Cardiac fibroblast (primary cell): ENCODE measurements around the gene EIF2AK2.

ENCODE experiments used
- DNase-seq, 2 donors: peaks; one replicate each; pipeline versions ENCODE4 v3.0.0 to v3.0.0-alpha.2; 2010; ENCODE audit warnings: low read depth in 2 of 2
- H3K4me3 ChIP-seq, 2 donors: replicated peaks in 1 of 2; 1 replicate in 1 of 2; 2 replicates in 1 of 2; pipeline ENCODE4 v1.5.1; 2011; ENCODE audit warnings: low read depth in 2 of 2, low read length in 2 of 2, mild to moderate bottlenecking in 2 of 2, moderate library complexity in 1 of 2
- TF ChIP-seq, protein P1 (sequence below): IDR thresholded peaks from one replicate; pipeline ENCODE4 v1.5.1; 2011; ENCODE audit warnings: low read depth, mild to moderate bottlenecking, low read length, inconsistent platforms

The EIF2AK2 gene

DNA sequence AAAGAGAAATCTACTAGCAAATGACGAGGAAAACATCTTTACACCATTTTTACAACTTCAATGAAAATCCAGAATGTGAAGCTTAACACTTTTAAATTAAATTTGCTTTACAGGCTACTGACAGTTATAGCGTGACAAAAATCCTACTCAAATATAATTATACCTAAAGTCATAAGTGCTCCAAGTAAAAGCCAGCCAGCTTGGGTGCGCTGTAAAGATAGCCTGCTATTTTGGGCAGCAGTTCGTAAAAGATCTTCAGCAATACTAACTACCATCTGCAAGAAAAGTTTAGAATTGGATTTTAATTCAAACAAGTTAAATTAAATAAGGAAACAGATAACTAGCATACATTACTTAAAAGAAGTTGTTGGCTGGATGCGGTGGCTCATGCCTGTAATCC lies 95.0 kb downstream of the EIF2AK2 start:
- H3K4me3 ChIP-seq, result no peak overlapping the region
- TF ChIP-seq, protein P1, sequence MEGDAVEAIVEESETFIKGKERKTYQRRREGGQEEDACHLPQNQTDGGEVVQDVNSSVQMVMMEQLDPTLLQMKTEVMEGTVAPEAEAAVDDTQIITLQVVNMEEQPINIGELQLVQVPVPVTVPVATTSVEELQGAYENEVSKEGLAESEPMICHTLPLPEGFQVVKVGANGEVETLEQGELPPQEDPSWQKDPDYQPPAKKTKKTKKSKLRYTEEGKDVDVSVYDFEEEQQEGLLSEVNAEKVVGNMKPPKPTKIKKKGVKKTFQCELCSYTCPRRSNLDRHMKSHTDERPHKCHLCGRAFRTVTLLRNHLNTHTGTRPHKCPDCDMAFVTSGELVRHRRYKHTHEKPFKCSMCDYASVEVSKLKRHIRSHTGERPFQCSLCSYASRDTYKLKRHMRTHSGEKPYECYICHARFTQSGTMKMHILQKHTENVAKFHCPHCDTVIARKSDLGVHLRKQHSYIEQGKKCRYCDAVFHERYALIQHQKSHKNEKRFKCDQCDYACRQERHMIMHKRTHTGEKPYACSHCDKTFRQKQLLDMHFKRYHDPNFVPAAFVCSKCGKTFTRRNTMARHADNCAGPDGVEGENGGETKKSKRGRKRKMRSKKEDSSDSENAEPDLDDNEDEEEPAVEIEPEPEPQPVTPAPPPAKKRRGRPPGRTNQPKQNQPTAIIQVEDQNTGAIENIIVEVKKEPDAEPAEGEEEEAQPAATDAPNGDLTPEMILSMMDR, result no peak
- DNase-seq, result no peak

DNA sequence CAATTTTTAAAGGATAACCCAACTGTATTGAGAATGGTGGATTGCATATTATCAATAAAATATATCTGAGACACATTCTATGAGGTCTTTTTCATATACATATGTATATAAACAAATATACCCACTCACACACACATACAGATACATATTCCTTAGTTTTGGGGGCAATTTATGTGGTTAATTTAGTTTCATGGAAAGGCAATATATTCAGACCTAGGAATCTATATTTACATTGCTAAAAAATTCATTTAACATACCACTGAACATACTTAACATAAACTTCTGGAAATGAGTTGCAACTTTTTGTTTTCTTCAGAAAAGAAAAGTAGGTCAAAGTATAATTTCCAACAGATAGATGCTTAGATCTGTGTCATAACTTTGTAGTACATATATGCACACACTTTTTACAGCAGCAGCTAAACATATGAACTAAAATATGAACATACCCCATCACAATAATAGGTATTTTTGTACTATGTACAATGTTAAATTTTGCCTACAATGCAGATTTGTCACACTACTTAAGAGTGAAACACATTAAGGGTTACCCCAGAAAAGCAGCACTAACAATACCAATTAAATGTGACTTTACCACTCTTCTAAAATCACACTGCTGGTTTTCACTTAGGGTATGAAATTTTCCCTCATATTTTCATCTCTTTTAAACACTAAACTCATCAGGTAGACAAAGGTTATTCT lies 95.6 kb downstream of the EIF2AK2 start:
- no peak for DNase-seq
- TF ChIP-seq, protein P1, result no peak
- no peak overlapping the region for H3K4me3 ChIP-seq

DNA sequence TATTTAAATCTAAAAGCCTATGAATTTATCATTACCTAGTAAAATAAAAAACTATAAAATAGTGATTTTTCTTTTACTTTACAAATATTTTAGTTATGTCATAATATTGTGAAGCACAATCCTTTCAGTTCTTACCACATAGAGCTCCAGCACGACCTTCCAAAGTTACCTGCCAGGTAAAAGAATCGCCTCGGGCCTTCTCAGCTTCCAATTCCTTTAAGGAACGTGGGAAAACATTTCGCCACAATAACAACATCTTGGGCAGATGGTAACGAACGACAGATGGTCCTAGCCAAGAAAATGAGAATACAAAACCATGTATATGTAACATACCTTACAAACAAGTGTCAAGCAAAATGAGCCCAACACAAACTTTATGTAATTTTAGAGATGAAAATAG lies 96.3 kb downstream of the EIF2AK2 start:
- TF ChIP-seq, protein P1, result no peak
- no peak overlapping the region for H3K4me3 ChIP-seq
- DNase-seq, result no peak

DNA sequence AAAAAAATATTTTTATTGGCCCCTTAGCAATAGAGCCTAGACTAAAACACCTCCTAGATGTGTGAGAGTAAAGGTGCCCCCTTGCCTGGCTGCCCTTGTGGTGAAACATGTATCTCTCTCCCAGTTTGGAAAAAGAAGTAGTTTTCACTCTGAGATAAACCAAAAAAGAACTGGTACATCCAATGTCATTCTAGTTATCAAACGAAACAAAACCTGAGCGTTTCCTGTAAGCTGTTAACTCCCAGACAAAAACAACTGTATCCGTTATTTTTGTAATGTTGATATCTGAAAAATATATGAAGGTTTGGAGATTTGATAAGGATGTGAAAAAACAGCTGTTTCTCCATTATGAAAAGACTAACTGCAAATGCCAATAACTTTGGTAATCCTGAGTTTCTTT lies 96.9 kb downstream of the EIF2AK2 start:
- no peak overlapping the region for H3K4me3 ChIP-seq
- TF ChIP-seq, protein P1, result no peak
- no peak for DNase-seq

DNA sequence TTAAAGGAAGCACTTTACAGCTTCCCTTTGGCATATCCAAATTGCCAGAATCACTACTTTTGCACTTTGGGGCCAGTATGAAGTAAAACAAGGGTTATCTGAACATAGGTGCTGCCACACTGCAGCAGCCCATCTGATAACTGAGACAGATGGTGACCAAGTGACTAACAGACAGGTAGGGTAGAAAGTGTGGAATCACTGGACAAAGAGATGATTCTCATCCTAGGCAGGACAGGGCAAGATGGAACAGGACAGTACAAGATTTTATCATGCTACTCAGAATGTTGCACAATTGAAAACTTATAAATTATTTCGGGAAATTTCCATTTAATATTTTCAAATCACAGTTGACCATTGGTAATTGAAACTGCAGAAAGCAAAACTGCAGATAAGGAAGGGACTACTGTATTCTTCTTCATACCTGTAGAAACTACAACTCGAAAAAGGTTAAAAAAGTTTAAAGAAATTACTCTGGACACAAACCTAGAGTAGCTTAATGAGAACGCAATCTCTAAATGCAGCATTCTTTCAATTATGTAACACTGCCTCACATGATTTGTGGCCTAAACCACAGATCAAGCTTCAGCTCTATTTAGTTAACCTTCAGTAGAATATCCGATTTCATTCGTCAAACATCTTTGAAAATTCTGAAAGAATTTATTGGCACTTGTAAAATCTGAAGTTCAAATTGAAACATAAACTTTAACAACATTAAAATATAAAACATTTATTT lies 104.0 kb downstream of the EIF2AK2 start:
- H3K4me3 ChIP-seq, result no peak overlapping the region
- TF ChIP-seq, protein P1, result no peak
- DNase-seq, result no peak
